A673 (cell line): Measurements from ENCODE around the gene PRH1.

Experiments used
- CTCF ChIP-seq: fragments of 300-800, 200-600 bp; sonication (generic); conservative IDR thresholded peaks from 2 replicates; pipeline ENCODE4 v1.5.1; 2017; ENCODE audit warnings: low read depth, mild to moderate bottlenecking, antibody characterized with exemption, low read length, moderate library complexity, mixed read lengths
- EZH2 ChIP-seq: fragments of 200-600 bp; sonication (generic); IDR thresholded peaks from 2 replicates; pipeline ENCODE4 v1.6.1; 2017; ENCODE audit warnings: borderline replicate concordance, low read depth, mild to moderate bottlenecking, mixed read lengths, antibody characterized with exemption, low read length; ENCODE audit not compliant: poor library complexity, severe bottlenecking

GRCh38 chr12:10884086-10884725 is at the start of gene PRH1:
- TF ChIP-seq CTCF = no peak
- TF ChIP-seq EZH2 = no peak
